ENCODE data around the gene TPM3. TPM values are rescaled to one million over a fixed set of nuclear protein-coding genes. Genes with fewer than 3 reads are reported as not detected.

Gene TPM3
- total RNA-seq, 1 donor from 2014 or later: 364 TPM

DNA sequence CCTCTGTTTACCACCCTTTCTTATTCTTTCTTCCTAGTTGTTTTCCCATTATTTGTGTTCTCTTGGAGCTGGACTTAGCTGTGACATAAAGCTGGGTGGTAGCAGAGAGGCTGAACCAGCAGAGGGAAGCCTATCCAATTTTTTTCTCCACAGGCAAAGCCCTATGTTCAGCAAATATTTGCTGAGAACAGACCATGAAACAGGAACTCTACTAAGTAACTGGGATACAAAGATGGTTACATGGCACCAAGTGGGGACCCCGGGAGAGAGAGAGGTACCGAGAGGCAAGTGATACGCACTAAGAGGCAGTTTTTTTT is 7.6 kb upstream of the TPM3 start:
- no peak overlapping the region for H3K27ac Mint-ChIP-seq (ENCODE audit: unreplicated experiment)
- H3K9me3 Mint-ChIP-seq: no peaks in the 10 kb centered on the region
- TF ChIP-seq, protein P1, sequence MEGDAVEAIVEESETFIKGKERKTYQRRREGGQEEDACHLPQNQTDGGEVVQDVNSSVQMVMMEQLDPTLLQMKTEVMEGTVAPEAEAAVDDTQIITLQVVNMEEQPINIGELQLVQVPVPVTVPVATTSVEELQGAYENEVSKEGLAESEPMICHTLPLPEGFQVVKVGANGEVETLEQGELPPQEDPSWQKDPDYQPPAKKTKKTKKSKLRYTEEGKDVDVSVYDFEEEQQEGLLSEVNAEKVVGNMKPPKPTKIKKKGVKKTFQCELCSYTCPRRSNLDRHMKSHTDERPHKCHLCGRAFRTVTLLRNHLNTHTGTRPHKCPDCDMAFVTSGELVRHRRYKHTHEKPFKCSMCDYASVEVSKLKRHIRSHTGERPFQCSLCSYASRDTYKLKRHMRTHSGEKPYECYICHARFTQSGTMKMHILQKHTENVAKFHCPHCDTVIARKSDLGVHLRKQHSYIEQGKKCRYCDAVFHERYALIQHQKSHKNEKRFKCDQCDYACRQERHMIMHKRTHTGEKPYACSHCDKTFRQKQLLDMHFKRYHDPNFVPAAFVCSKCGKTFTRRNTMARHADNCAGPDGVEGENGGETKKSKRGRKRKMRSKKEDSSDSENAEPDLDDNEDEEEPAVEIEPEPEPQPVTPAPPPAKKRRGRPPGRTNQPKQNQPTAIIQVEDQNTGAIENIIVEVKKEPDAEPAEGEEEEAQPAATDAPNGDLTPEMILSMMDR (conservative IDR thresholded peaks at IDR 0.05): no peak
- no peaks in the 10 kb centered on the region for H3K36me3 Mint-ChIP-seq (ENCODE audit: low read depth)
- H3K4me3 Mint-ChIP-seq: no peak overlapping the region
- DNase-seq (ENCODE audit: low read depth, low spot score): no peak
- no peaks in the 10 kb centered on the region for H3K27me3 Mint-ChIP-seq (ENCODE audit: low read depth)
- peaks cover 4% of the 10 kb centered on the region for H3K4me1 Mint-ChIP-seq

DNA sequence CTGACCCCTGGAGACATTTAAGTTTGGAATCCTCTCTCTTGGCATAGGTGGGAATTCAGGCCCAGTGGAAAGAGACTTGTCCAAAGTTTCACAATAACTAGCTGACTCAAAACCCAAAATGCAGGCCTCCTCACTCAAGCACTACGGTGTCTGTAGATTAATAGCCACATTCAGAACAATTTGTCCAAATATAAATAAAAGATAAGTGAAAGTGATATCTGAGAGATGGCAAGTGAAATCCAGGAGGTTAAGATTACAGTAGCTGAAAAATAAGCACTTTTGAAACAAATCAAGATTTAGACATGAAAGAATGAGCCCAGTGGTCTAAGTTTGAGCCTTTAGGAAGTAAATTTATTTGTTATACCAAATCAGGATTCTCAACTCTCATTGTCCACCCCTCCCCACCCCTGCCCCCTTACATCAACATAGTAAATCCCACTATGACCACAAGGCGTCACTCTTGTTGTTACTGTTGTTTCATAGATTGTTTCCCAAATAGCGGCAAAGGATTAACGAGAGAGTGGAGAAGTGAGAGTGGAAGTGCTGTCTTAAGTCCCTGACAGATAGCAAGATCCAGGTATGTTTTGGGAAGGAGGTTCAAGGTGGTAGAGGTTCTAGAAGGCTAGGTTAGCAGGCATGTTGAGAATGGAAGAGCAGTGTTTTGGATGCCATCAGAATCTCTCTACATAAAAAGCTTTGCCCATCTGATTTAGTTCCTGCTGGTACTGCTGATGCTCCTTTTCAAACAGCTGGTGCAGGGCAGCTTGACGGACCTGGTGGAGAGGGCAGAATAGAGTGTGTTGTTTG is 7.1 kb upstream of the TPM3 start:
- H3K27ac Mint-ChIP-seq (ENCODE audit: unreplicated experiment): no peak overlapping the region
- H3K36me3 Mint-ChIP-seq (ENCODE audit: low read depth): no peaks in the 10 kb centered on the region
- H3K4me3 Mint-ChIP-seq: no peak overlapping the region
- TF ChIP-seq, protein P1 (conservative IDR thresholded peaks at IDR 0.05): peak; percentile 66
- peaks cover 4% of the 10 kb centered on the region for H3K4me1 Mint-ChIP-seq
- H3K27me3 Mint-ChIP-seq (ENCODE audit: low read depth): peaks cover 4% of the 10 kb centered on the region
- no peaks in the 10 kb centered on the region for H3K9me3 Mint-ChIP-seq
- peak; percentile 47 for DNase-seq (ENCODE audit: low read depth, low spot score)

DNA sequence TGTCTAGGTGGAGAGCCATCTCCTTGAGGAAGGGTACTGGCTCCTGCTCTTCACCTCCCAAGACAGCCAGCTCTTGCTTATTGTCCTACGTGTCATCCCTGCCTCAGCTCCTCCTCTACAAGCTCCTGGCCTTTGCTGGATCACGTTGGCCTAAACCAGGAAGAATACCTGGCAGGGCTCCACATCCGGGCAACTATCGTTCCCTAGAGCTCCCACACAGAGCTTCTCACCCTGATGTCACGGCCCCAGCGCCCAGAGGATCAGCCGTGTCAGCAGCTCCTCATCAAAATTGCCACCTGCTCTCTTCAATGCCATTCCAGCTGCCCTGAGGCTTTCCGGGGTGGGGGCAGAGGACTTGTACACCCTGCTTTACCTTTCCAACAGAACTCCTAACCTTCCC is 1.9 kb upstream of the TPM3 start:
- peaks cover 34% of the 10 kb centered on the region for H3K27me3 Mint-ChIP-seq (ENCODE audit: low read depth)
- peaks cover 9% of the 10 kb centered on the region for H3K4me1 Mint-ChIP-seq

DNA sequence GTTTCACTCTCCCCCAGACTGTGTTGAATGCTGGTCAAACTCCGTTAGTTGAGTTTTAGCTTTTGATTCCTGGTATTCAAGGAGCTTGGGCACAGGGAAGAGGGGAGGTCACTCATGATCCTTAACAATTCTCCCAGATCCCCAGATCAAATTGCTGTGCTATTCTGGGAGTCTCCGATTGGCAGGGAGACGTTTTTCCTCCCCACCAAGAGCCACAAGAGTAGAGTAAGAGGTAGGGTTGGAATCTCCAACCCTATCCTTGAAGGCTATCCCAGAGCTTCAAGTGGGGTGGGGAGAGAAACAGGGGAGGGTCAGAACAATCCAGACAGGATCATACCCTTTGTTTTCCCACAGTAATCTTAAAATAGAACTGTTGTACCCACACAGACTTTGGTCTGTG is 576 bp upstream of the TPM3 start:
- no peaks in the 10 kb centered on the region for H3K9me3 Mint-ChIP-seq
- DNase-seq (ENCODE audit: low read depth, low spot score): no peak
- H3K4me3 Mint-ChIP-seq: no peak overlapping the region
- H3K27ac Mint-ChIP-seq (ENCODE audit: unreplicated experiment): no peak overlapping the region
- H3K4me1 Mint-ChIP-seq: peaks cover 9% of the 10 kb centered on the region
- TF ChIP-seq, protein P1 (conservative IDR thresholded peaks at IDR 0.05): no peak
- H3K27me3 Mint-ChIP-seq (ENCODE audit: low read depth): peaks cover 38% of the 10 kb centered on the region
- no peaks in the 10 kb centered on the region for H3K36me3 Mint-ChIP-seq (ENCODE audit: low read depth)

More for the DNA sequence above, 1.9 kb upstream of the TPM3 start:
- DNase-seq (ENCODE audit: low read depth, low spot score): no peak
- Mint-ChIP-seq H3K36me3 (ENCODE audit: low read depth) (no peaks in the 10 kb centered on the region), H3K9me3 (no peaks in the 10 kb centered on the region), H3K27ac (ENCODE audit: unreplicated experiment) (no peak overlapping the region), H3K4me3 (no peak overlapping the region)
- TF ChIP-seq, protein P1 (conservative IDR thresholded peaks at IDR 0.05): no peak

DNA sequence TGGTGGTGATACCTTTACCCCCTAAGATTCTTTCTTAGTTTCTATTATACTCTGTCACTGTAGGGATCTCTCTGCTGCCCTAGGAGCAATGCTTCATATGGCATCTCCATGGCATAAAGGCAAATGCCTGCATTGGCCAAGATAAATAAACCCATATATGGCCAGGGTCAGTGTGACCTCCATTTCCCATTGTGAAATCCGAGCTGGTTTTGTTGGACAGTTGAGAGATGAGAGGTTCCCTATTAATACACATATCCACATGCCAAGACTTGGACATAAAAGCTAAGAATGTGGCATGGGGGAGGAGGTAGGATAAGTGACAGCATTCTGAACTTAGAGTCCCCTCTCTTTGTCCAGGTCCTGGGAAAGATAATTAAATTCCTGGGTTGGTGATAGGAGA is 1.4 kb downstream of the TPM3 start:
- Mint-ChIP-seq H3K27ac (ENCODE audit: unreplicated experiment) (no peak overlapping the region), H3K9me3 (no peaks in the 10 kb centered on the region), H3K27me3 (ENCODE audit: low read depth) (peaks cover 45% of the 10 kb centered on the region), H3K36me3 (ENCODE audit: low read depth) (no peaks in the 10 kb centered on the region), H3K4me1 (peaks cover 16% of the 10 kb centered on the region), H3K4me3 (no peak overlapping the region)
- TF ChIP-seq, protein P1 (conservative IDR thresholded peaks at IDR 0.05): no peak
- no peak for DNase-seq (ENCODE audit: low read depth, low spot score)

Data from neural crest cell (in vitro differentiated cells).